Activated naive CD4-positive, alpha-beta T cell treated with anti-CD3 and anti-CD28 coated beads, Interleukin-2, amount 50 U/mL, for 16 hours (primary cell): ENCODE results near the gene VMP1.
A peak's percentile ranks its signal among the peaks of the same experiment; 100 is the strongest.

Experiments
- DNase-seq: peaks from one replicate; pipeline ENCODE4 v3.0.0-alpha.2; 2020

The VMP1 gene

GRCh38 chr17:59707149-59707970 lies at the start of gene VMP1, which contains the start of gene PTRH2:
Gene VMP1 (plus strand): TSS chr17:59707654. CDS start chr17:59731447, 23,793 bp downstream.
Gene PTRH2 (minus strand): TSS chr17:59707430. CDS start chr17:59697978, 9,452 bp downstream.
- DNase-seq = peak; percentile 92

GRCh38 chr17:59666235-59666634 lies 41.2 kb upstream of the VMP1 start:
- no peak for DNase-seq

- DNase-seq = no peak
These were observed 38.6 kb upstream of the VMP1 start for GRCh38 chr17:59668816-59669215.

- DNase-seq = no peak
These were observed 38.0 kb upstream of the VMP1 start for GRCh38 chr17:59669411-59669810.

GRCh38 chr17:59669944-59670343 lies 37.5 kb upstream of the VMP1 start:
- no peak for DNase-seq

- no peak for DNase-seq
These were observed 36.1 kb upstream of the VMP1 start for GRCh38 chr17:59671386-59671785.

GRCh38 chr17:59675231-59675630 lies 32.2 kb upstream of the VMP1 start:
- DNase-seq = no peak

- no peak for DNase-seq
These were observed 30.7 kb upstream of the VMP1 start for GRCh38 chr17:59676716-59677115.

- no peak for DNase-seq
These were observed 28.5 kb upstream of the VMP1 start for GRCh38 chr17:59678918-59679317.

- no peak for DNase-seq
These were observed 27.1 kb upstream of the VMP1 start for GRCh38 chr17:59680314-59680713.

- no peak for DNase-seq
These were observed 24.2 kb upstream of the VMP1 start for GRCh38 chr17:59683283-59683682.

GRCh38 chr17:59684967-59685366 lies 22.5 kb upstream of the VMP1 start:
- no peak for DNase-seq

- DNase-seq = no peak
These were observed 19.4 kb upstream of the VMP1 start for GRCh38 chr17:59688008-59688407.

GRCh38 chr17:59688496-59688895 lies 19.0 kb upstream of the VMP1 start:
- no peak for DNase-seq

- DNase-seq = no peak
These were observed 13.9 kb upstream of the VMP1 start for GRCh38 chr17:59693582-59693981.

- DNase-seq = no peak
These were observed 13.1 kb upstream of the VMP1 start for GRCh38 chr17:59694344-59694743.

- no peak for DNase-seq
These were observed 11.3 kb upstream of the VMP1 start for GRCh38 chr17:59695945-59696681.

GRCh38 chr17:59696682-59697277 lies 10.7 kb upstream of the VMP1 start:
- no peak for DNase-seq

- DNase-seq = no peak
These were observed 9.3 kb upstream of the VMP1 start for GRCh38 chr17:59698143-59698542.

GRCh38 chr17:59699218-59699617 lies 8.2 kb upstream of the VMP1 start:
- DNase-seq = no peak

GRCh38 chr17:59699786-59700185 lies 7.7 kb upstream of the VMP1 start:
- DNase-seq = no peak

- DNase-seq = no peak
These were observed 5.2 kb upstream of the VMP1 start for GRCh38 chr17:59702304-59702703.

GRCh38 chr17:59707971-59708430 lies 547 bp downstream of the VMP1 start:
- DNase-seq = no peak

GRCh38 chr17:59711936-59712335 lies 4.5 kb downstream of the VMP1 start:
- DNase-seq = no peak
